ENCODE data around the gene DUSP6. TPM values are rescaled to one million over a fixed set of nuclear protein-coding genes. Genes with fewer than 3 reads are reported as not detected.

The DUSP6 gene
- total and polyA plus RNA-seq, 2 of the 13 experiments (the other 11 are each of a cell fraction or from before 2014, with no cell fraction given) = 40.9 to 161 TPM

GRCh38 chr12:89379148-89379838 lies 27.0 kb upstream of the DUSP6 start (continued):
- no peak for TF ChIP-seq LRRFIP1 (CRISPR knock-in tag; conservative IDR thresholded peaks at IDR 0.05)
- no peak for TF ChIP-seq REL (CRISPR knock-in tag; conservative IDR thresholded peaks at IDR 0.05)
- TF ChIP-seq MYC (CRISPR knock-in tag; IDR thresholded peaks at IDR 0.05; ENCODE audit: borderline replicate concordance) = no peak
- no peak; the same call in 1 of the 2 replicates for TF ChIP-seq NFIC (IDR thresholded peaks at IDR 0.05; ENCODE audit: low read length)
- TF ChIP-seq ELF4 (CRISPR knock-in tag; IDR thresholded peaks at IDR 0.05; ENCODE audit: borderline replicate concordance) = no peak
- no peak for TF ChIP-seq UBTF (CRISPR knock-in tag; IDR thresholded peaks at IDR 0.05)
- TF ChIP-seq ZNF432 (CRISPR knock-in tag; IDR thresholded peaks at IDR 0.05; ENCODE audit: borderline replicate concordance) = no peak
- TF ChIP-seq ISL2 (CRISPR knock-in tag; IDR thresholded peaks at IDR 0.05) = peak; percentile 77
- peak; percentile 35; the same call in 1 of the 2 replicates for TF ChIP-seq SOX5 (CRISPR knock-in tag; IDR thresholded peaks at IDR 0.05; ENCODE audit: borderline replicate concordance)
- no peak for TF ChIP-seq STAG1 (CRISPR knock-in tag; IDR thresholded peaks at IDR 0.05)
- no peak for TF ChIP-seq CREB3 (CRISPR knock-in tag; IDR thresholded peaks at IDR 0.05)
- 0 out of 2 replicates have a peak, but pooled peaks have one; percentile 46 for TF ChIP-seq ZNF264 (CRISPR knock-in tag; IDR thresholded peaks at IDR 0.05)
- TF ChIP-seq GTF3A (CRISPR knock-in tag; conservative IDR thresholded peaks at IDR 0.05) = no peak
- no peak for TF ChIP-seq ZNF572 (CRISPR knock-in tag; IDR thresholded peaks at IDR 0.05)
- TF ChIP-seq BRD4 (CRISPR knock-in tag; IDR thresholded peaks at IDR 0.05) = no peak
- TF ChIP-seq ZNF75D (CRISPR knock-in tag; IDR thresholded peaks at IDR 0.05; ENCODE audit: borderline replicate concordance) = no peak
- TF ChIP-seq BCL3 (CRISPR knock-in tag; IDR thresholded peaks at IDR 0.05) = no peak
- no peak for TF ChIP-seq ZSCAN21 (CRISPR knock-in tag; IDR thresholded peaks at IDR 0.05; ENCODE audit: borderline replicate concordance)
- TF ChIP-seq ZKSCAN8 (CRISPR knock-in tag; IDR thresholded peaks at IDR 0.05; ENCODE audit: borderline replicate concordance) = no peak
- no peak for TF ChIP-seq MTF1 (CRISPR knock-in tag; IDR thresholded peaks at IDR 0.05)
- peak; percentile 66 for TF ChIP-seq ZNF18 (CRISPR knock-in tag; IDR thresholded peaks at IDR 0.05; ENCODE audit: insufficient replicate concordance)
